Esophagus squamous epithelium (tissue), 5 donors: Measurements from ENCODE around the gene HIRA. TPM values are rescaled to one million over a fixed set of nuclear protein-coding genes. Genes with fewer than 3 reads are reported as not detected.

Experiments used
- DNase-seq: peaks from one replicate; lab custom pipeline; 2025; lab: John Stamatoyannopoulos, UW
- H3K27ac ChIP-seq, 4 donors: fragments of 200-600 bp; sonication (generic); one replicate each; pipeline ENCODE4 v1.5.1; 2016 to 2019; ENCODE audit warnings: mild to moderate bottlenecking in 1 of 4
- H3K27me3 ChIP-seq, 4 donors: fragments of 200-600 bp; sonication (generic); 1 replicate in 3 of 4; 2 replicates in 1 of 4; pipeline versions ENCODE4 v1.5.1 to v1.6.0; 2017 to 2021; ENCODE audit warnings: antibody characterized with exemption in 1 of 4
- H3K36me3 ChIP-seq, 3 donors: fragments of 200-600 bp; sonication (generic); one replicate each; pipeline ENCODE4 v1.5.1; 2016 to 2019
- H3K4me1 ChIP-seq, 3 donors: fragments of 200-600 bp; sonication (generic); one replicate each; pipeline ENCODE4 v1.5.1; 2017 to 2019
- H3K4me3 ChIP-seq, 4 donors: fragments of 200-600 bp; sonication (generic); 1 replicate in 3 of 4; 2 replicates in 1 of 4; pipeline ENCODE4 v1.5.1; 2016 to 2019; ENCODE audit warnings: mild to moderate bottlenecking in 2 of 4, moderate library complexity in 1 of 4
- H3K9me3 ChIP-seq, 3 donors: fragments of 200-600 bp; sonication (generic); one replicate each; pipeline ENCODE4 v1.5.1; 2016 to 2019
- CTCF ChIP-seq, 6 experiments: fragments of 450-650 bp in 4 of 6; fragments of 200-600 bp in 2 of 6; sonication (generic) in 2 of 6; IDR thresholded peaks; one replicate each; pipeline ENCODE4 v1.5.1; 2016 to 2019; ENCODE audit warnings: antibody characterized with exemption in 6 of 6, mild to moderate bottlenecking in 4 of 6, moderate library complexity in 4 of 6
- POLR2A ChIP-seq, 4 donors: fragments of 450-650 bp; IDR thresholded peaks; one replicate each; pipeline ENCODE4 v1.6.1; 2017; ENCODE audit warnings: antibody characterized with exemption in 4 of 4, mild to moderate bottlenecking in 4 of 4, moderate library complexity in 3 of 4
- WGBS, 2 donors: methylation state at CpG; one replicate each; pipeline ENCODE4 v1.1.5; 2018; 5-methylcytosine and 5-hydroxymethylcytosine counted together
- intact Hi-C: fragments of 100-400 bp; cut with DNase I; formaldehyde crosslinking; loops from one replicate; pipeline ENCODE4 v1.15.0; 2022
- small RNA-seq, 4 donors: library from RNA; depleted of rRNA; stranded (forward); fragments of <200 nt; gene quantifications; one replicate each; pipeline ENCODE3, GENCODE V24; 2016
- total RNA-seq, 4 donors: library from RNA; depleted of rRNA; stranded (reverse); fragments of >200 nt; gene quantifications; one replicate each; pipeline ENCODE4 v1.1.0, GENCODE V29; 2016
- donor health status: DM: yes; HTN: yes; CAD: no.

The HIRA gene
- total RNA-seq, 4 donors from 2014 or later: 11.2 to 19.8 (median 14.4) TPM

- Histone ChIP-seq H3K27me3 (no peaks in the 10 kb centered on the region), H3K4me1 (peaks cover 15 to 61% (median 32%) of the 10 kb centered on the region in 3 donors), H3K36me3 (no peaks in the 10 kb centered on the region), H3K4me3 (no peak overlapping the region), H3K9me3 (no peaks in the 10 kb centered on the region), H3K27ac (no peak overlapping the region)
- DNase-seq: no peak
- TF ChIP-seq POLR2A (IDR thresholded peaks at IDR 0.05) (no peak), CTCF (IDR thresholded peaks at IDR 0.05) (no peak)
- 63 to 72% methylated on average over 4 to 5 of the region's 5 CpGs for WGBS, 2 donors
- intact Hi-C loops: no loop called here
Observed at GRCh38 chr22:19289475-19290161, 141.9 kb downstream of the HIRA start.

- no peak for DNase-seq
- peak overlapping the region in 1 of 4 donors; percentile 21 for H3K27ac ChIP-seq
- H3K9me3 ChIP-seq: no peaks in the 10 kb centered on the region
- TF ChIP-seq POLR2A (IDR thresholded peaks at IDR 0.05) (no peak), CTCF (IDR thresholded peaks at IDR 0.05) (no peak)
- intact Hi-C loops: no loop called here
- peaks cover 15 to 58% (median 32%) of the 10 kb centered on the region in 3 donors for H3K4me1 ChIP-seq
- no peaks in the 10 kb centered on the region for H3K36me3 ChIP-seq
- H3K4me3 ChIP-seq: no peak overlapping the region
- 52 to 63% methylated on average over 4 of the region's 4 CpGs for WGBS, 2 donors
- no peaks in the 10 kb centered on the region for H3K27me3 ChIP-seq
Observed at GRCh38 chr22:19287889-19288288, 143.6 kb downstream of the HIRA start.

DNA sequence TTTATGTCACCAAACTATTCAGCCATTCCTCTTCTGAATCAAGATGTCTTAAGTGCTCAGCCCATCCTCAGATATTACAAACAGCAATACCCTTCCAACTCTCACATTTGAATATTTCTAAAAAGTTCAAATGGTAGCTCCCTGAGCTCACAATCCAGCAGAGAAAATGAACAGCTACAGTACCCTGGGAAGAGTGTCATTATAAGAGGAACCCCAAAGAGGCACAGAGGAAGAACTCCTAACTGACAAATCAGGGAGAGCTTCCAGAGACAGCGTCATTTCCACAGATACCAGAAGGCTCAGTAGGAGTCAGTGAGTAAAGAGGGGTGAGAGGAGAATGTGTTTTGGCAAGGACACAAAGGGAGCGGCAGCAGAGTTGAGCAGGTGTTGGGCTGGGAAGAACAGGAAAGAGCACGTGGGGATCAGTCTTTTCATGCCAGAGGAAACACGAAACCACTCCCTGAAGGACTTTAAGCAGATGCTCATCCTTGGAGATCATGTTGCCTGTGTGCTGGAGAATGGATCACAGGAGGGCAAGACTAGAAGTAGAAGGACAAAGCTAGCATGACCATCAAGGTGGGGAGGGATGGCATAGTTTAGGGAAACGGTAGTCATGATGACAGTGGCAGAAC lies 144.3 kb downstream of the HIRA start:
- no peak overlapping the region for H3K4me3 ChIP-seq
- peaks cover 15 to 51% (median 25%) of the 10 kb centered on the region in 3 donors for H3K4me1 ChIP-seq
- H3K9me3 ChIP-seq: no peaks in the 10 kb centered on the region
- H3K36me3 ChIP-seq: no peaks in the 10 kb centered on the region
- intact Hi-C loops: no loop called here
- H3K27ac ChIP-seq: peak overlapping the region in 2 of 4 donors; percentile 31 to 45
- no peak for DNase-seq
- no peaks in the 10 kb centered on the region for H3K27me3 ChIP-seq
- TF ChIP-seq CTCF (IDR thresholded peaks at IDR 0.05) (no peak), POLR2A (IDR thresholded peaks at IDR 0.05) (no peak)
- WGBS, 2 donors: 34 to 38% methylated on average over 5 of the region's 5 CpGs

GRCh38 chr22:19285831-19286230 lies 145.7 kb downstream of the HIRA start:
- Histone ChIP-seq H3K9me3 (no peaks in the 10 kb centered on the region), H3K36me3 (no peaks in the 10 kb centered on the region), H3K27me3 (no peaks in the 10 kb centered on the region), H3K4me3 (no peak overlapping the region), H3K27ac (peak overlapping the region in 2 of 4 donors; percentile 7 to 33), H3K4me1 (peaks cover 11 to 43% (median 20%) of the 10 kb centered on the region in 3 donors)
- intact Hi-C loops: no loop called here
- TF ChIP-seq POLR2A (IDR thresholded peaks at IDR 0.05) (no peak), CTCF (IDR thresholded peaks at IDR 0.05) (no peak)
- WGBS, 2 donors: 45 to 75% methylated on average over 1 of the region's 1 CpG
- no peak for DNase-seq

Small RNAs within 50 kb of the gene (small RNA-seq; reads per million reads assigned to genes)
- gene RN7SL168P: 0 reads per million in 4 donors

Other genes starting within 250 kb of the HIRA start
- 1 to 10 TPM; 3.0 to 7.7 (median 5.1) TPM for gene CLTCL1, start 140.0 kb downstream of the HIRA start, total RNA-seq
- gene MRPL40, start 812 bp upstream of the HIRA start, total RNA-seq: 10 to 100 TPM; 14.6 to 25.7 (median 17.5) TPM
- gene C22orf39, start 16.0 kb upstream of the HIRA start, total RNA-seq: 10 to 100 TPM; 15.8 to 54.0 (median 24.7) TPM
- 10 to 100 TPM; 33.0 to 57.4 (median 45.6) TPM for gene UFD1, start 47.5 kb upstream of the HIRA start, total RNA-seq
- 10 to 100 TPM in 2 of 4 donors, 1 to 10 TPM in 2; 3.4 to 16.7 (median 9.1) TPM for gene CDC45, start 48.2 kb upstream of the HIRA start, total RNA-seq
- 10 to 100 TPM in 3 of 4 donors, 1 to 10 TPM in 1; 9.7 to 62.9 (median 23.0) TPM for gene CLDN5, start 92.7 kb upstream of the HIRA start, total RNA-seq